Head of caudate nucleus (tissue), 42 donors: Measurements from ENCODE around the gene ZNF143.
"Not testable (repeated sequence)": the region's sequence is repeated elsewhere in the genome, so short reads cannot be mapped to it uniquely, and the experiment has no call there.

Experiments used
- DNase-seq, 42 donors: peaks; one replicate each; pipeline versions ENCODE4 v3.0.0 to v3.0.0-alpha.2; 2020 to 2021; ENCODE audit warnings: mixed read lengths in 7 of 42
- intact Hi-C: fragments of 100-400 bp; cut with DNase I; formaldehyde crosslinking; loops from one replicate; pipeline ENCODE4 v1.15.0; 2022

Gene ZNF143

DNA sequence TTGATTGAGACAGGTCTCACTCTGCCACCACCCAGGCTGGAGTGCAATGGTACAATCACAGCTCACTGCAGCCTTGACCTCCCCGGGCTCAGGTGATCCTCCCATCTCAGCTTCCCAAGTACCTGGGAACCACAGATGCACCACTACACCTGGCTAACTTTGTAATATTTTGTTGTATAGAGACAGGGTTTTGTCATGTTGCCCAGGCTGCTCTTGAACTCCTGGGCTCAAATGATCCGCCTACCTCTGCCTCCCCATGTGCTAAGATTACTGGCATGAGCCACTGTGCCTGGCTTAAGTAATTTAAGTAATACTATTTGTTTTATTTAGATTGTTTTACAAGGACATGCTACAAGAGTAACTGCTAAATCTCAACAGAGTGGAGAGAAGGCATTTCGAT, 33.5 kb downstream of the ZNF143 start:
- no peak for DNase-seq
- intact Hi-C loops = no loop called here

DNA sequence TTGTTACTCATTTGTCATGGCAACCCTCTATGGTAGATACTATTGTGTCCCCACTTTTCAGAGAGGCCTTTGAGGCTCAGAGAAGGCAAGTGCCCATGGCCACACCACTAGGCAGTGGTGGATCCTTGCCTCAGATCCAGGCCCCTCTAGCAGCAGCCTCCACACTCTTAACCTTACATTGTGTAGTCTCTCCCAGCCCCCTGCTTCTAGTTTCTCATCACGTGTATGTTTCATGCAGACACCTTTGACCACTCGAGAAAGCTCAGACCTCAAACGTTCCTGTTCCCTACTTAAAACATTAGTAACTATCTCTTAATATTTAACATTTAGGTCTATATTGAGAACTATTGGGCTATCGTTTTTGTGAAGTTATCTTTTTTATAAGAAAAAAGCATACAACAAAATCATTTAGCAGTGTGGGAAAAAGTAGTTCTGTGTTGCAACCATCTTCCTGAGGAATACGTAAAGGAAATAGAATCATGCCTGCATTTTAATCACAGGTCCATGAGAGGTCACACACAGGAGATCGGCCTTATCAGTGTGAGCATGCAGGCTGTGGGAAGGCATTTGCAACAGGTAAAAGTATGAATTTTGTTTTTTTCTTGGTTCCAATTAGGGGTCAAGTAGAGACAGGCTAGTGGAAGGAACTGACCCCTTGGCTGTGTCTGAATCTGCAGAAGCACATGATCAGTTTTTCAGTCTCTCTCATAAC, 35.1 kb downstream of the ZNF143 start:
- intact Hi-C loops = no loop called here
- DNase-seq = no peak

DNA sequence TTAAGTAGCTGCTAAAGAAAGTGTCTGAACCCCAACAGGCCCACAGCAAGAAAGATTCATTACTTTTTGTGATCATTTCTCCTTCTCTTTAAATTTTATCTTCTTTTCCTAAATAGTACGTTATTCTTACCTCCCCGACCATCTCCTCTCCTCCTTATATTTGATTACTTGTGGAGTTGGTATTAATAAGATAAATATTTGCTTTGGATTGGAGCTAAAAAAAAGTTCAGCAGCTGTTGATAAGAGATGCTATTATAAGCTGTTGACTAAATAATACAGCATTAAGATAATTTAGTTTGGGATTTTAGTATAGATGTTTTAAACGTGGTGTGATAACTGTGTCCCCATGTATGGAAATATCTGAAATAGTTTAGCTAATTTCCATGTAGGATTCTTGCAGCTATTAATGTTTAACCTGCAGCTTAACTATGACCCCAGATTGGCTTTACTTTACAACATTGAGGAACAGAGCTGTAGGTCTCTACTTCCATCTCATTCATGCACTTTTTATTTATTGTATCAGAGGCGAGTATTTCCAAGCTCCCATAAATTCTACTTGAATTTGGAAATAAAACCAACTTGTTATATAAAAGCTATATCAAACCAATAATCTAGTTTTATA, 37.8 kb downstream of the ZNF143 start:
- intact Hi-C loops = no loop called here
- no peak for DNase-seq

DNA sequence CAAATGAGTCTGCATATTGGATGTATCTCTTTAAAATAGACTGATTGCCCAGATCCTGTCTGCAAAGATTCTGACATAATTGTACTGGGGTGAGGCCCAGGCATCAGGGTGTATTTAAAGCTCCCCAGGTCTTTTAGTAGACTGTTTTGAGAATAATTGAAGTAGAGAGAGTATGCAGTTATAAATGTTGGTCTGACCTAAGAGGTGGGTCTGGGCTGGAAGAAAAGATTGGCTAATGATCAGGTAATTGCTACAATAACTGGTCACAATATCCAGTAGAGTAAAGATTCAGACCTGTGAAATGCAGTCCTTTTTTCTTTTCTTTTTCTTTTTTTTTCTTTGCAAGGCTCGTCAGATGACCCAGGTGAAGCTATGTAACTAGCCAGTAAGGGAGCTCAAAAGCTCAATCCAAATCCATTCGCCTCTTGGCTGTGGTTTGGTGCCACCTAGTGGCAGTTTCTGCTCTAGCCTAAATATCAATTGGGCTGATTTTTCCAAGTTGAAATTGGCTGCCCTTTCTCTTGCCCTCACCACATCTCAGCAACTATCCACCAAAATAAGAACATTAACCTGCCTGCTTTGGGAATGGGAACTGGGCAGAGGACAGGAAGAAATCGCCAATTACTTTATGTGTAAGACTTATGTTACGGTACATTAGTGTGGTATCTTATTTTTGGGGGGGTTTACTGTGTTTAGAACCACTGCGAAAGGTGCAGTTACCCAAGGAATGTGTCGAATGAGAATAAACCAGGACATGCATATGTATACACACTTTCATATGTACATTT, 45.9 kb downstream of the ZNF143 start:
- DNase-seq = peak; percentile 30 to 92 (median 76)
- intact Hi-C loops = no loop called here

DNA sequence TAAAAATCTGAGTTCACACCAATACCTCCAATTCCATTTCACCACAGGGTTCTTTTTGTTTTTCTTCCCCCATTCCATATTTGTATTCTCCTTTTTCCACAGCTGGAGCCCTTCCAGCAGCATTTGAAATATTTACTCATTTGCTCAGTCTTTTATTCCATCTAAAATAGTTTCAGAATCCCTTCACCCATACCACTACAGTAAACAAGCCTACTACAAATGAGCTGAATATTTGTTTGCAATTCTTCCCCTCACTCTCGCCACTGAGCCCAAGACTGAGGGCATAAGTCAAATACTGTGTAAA, 46.4 kb downstream of the ZNF143 start:
- DNase-seq = peak in 1 of 42 donors; percentile 22
- intact Hi-C loops = no loop called here

DNA sequence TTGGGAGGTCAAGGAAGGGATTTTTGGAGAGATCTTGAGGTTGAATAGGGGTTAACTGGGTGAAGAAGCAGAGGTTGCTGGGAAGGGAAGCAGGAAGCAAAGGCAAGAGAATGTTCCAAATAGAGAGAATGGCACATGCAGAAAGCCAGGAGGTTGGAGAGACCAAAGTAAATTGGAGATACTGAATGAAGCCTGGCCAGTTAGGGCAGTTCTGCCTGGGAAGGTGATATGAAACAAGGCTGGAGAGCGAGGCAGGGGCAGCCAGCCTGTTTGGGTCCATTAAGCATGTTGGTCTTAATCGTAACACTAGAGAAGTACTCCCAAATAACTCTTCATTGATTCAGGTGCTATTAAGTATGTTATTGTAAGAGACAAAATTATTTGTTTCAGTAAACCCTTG, 48.2 kb downstream of the ZNF143 start:
- DNase-seq = no peak
- intact Hi-C loops = no loop called here

DNA sequence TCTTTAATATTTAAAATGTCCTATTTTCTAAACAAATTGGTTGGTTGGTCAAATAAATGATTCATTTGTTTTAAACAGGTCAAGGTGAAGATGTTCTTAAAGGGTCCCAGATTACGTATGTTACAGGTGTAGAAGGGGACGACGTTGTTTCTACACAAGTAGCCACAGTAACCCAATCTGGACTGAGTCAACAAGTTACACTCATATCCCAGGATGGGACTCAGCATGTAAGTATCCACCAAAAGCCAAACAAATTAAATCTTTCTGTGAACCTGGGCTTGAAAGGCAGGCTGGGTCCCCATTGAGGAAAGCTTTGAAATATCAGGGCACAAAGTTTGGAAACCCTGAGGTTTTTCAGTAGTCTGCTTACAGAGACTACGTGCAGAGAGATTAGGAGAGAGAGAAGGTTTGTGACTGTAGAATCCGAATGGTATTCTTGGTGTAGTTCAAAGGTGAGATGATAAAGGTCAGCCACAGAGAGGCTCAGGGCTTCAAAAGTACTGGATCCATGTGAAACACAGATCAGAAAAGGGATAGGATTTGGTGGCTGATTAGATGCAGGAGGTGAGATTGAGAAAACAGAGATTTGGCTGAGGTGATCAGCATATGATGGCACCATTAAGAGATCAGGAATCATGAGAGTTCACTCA, 51.7 kb downstream of the ZNF143 start:
- DNase-seq = no peak
- intact Hi-C loops = no loop called here

DNA sequence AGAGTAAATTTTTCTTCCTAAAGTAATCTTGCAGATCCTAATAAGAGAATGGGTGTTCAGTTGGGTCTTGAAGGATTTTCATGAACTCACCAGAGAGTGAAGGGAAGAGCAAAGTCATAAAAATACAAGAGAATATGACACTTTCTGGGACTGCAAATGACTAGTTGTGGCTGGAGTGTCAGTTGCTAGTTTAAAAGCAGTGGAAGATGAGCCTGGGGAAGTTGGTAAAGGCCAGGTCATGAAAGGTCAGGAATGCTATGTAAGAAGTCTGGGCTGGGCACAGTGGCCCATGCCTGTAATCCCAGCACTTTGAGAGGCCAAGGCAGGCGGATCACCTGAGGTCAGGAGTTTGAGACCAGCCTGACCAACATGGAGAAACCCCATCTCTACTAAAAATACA, 53.8 kb downstream of the ZNF143 start:
- intact Hi-C loops = not testable (repeated sequence)
- DNase-seq = peak in 1 of 42 donors; percentile 4

DNA sequence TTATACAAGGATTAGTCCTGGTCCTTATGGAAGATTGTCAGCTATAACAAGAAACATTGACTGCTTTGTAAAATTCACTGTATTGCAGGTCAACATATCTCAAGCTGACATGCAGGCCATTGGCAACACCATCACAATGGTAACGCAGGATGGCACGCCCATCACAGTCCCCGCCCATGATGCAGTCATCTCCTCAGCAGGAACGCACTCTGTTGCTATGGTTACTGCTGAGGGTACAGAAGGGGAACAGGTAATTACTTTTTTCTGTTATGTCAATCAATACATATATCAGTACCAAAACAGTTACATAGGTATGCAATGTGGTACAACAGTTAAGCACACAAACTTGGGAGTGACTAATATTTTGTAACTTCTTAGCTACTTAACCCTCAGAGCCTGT, 55.3 kb downstream of the ZNF143 start:
- intact Hi-C loops = no loop called here

DNA sequence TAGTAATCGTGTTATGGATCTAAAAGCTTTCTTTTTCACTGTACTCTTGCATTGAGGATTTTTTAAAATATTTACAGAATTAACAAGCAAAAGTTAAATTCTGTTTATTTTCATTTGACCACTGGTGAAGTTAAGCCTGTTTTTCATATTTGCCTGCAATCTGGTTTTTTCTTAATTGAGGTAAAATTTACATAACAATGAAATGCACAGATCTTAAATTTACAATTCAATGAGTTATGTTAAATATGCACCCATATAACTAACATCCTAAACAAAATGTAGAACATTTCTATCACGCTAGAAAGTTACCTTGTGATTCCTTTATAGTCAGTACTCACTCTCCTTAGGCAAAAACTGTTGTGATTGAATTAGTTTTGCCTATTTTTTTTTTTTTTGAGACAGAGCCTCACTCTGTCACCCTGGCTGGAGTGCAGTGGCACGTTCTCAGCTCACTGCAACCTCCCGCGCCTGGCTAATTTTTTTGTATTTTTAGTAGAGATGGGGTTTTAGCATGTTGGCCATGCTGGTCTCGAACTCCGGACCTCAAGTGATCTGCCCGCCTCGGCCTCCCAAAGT, 58.1 kb downstream of the ZNF143 start:
- intact Hi-C loops = no loop called here
- no peak for DNase-seq

More for the DNA sequence above, 55.3 kb downstream of the ZNF143 start:
- DNase-seq = no peak

DNA sequence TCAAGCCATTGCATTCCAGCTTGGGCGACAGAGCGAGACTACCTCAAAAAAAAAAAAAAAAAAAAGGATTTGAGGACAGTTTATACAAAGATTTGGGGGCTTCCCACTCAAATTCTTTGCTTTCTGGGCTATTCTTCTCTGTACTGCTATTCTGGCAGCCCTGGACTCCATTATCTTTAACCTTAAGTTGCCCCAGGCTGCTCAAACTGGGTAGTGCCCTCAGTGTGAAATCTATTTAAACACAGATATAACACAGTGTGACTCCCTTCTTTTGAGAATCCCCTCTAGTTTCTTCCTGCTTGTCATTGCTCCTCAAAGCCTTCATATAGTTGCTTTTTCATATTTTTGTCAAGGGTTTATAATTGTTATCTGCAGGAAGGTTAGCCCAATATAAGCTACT, 63.2 kb downstream of the ZNF143 start:
- no peak for DNase-seq
- intact Hi-C loops = no loop called here

DNA sequence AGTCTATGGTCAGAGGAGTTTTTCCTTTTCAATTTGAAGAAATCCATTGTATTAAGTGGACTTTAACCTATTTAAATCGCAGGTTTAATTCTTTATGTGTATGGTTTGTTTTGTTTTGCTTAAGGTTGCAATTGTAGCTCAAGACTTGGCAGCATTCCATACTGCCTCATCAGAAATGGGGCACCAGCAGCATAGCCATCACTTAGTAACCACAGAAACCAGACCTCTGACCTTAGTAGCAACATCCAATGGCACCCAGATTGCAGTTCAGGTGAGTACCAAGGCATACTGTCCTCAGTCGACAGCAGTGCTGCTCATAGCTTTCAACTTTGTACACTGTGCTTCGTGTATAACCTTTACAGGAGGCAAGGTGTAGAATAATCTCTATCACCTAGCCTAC, 64.3 kb downstream of the ZNF143 start:
- no peak for DNase-seq
- intact Hi-C loops = no loop called here

DNA sequence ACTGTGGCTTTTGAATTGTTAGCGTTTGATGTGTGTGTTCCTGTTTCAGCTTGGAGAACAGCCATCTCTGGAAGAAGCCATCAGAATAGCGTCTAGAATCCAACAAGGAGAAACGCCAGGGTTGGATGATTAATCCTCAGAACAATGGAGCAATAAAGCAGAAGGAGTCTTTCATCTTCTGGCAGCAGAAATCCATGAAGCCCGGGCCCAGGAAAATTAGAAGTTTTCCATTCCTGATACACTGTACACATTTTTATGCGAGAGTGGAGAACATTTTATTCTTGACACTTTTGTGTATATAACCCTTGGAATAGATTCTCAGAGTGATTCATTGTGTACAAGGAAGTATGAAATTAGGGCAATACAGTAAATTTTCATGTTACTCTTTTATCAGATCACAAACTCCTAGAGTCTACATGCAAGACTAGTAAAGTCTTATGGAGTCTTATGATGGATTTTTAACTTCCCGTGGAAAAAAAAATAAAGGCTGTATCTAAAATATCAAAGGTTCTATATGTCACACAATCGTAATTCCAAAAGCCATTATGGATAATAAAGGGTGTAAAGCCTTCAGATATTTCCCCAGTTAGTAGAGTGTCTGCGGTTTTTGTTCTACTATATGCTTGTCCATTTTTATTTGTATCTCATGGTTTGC, 66.8 kb downstream of the ZNF143 start:
- peak in 2 of 42 donors; percentile 3 to 42 for DNase-seq
- intact Hi-C loops = no loop called here

DNA sequence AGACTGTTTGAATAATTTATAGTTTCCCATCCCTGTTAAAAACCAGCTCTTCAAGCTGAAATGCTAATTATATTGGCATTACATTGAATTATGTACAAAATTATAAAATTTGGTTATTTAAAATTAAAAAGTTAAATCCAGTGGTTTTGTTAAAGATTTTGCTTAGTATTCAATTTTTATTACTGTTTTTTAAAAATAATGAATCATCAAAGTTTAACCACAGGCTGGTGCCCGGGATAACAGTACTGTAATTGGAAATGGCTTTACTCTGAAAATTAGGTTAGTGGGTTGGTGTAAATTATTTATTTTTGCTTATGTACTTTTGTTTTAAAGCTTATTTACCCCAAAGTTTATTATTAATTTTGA, 67.3 kb downstream of the ZNF143 start:
- intact Hi-C loops = no loop called here
- no peak for DNase-seq

DNA sequence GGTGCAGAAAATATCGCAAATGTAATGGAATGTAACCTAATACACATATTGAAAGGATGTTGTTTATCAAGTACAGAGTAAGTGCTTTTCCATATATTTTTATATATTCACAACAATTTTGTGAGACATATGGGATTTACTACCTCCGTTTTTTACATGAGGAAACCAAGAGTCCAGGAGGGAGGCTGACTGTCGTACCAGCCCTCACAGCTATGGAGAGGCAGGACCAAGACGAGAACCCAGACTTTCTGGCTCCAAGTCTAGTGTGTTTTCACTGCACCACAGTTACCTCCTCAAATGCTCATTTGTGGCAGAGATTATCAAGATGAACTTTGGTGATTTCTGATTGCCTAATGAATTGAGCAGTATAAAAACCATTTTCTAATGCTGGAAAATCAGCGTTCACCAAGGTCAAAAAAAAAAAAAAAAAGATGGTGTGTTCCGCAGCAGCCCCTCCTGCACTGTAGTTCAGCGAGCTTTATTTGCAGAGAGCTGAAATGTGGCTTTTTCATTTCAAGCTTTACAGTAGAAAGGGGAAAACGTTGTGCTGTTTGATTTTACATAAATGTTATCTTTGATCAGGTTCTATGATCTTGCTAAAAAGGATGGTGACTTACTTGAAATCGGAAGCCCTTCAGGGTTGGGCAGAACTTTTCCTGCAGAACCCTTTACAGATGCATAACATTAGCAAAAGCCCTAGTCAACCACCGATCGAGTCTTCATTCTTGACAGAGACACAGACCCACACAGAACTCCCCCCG, 67.9 kb downstream of the ZNF143 start:
- intact Hi-C loops = no loop called here
- DNase-seq = no peak

DNA sequence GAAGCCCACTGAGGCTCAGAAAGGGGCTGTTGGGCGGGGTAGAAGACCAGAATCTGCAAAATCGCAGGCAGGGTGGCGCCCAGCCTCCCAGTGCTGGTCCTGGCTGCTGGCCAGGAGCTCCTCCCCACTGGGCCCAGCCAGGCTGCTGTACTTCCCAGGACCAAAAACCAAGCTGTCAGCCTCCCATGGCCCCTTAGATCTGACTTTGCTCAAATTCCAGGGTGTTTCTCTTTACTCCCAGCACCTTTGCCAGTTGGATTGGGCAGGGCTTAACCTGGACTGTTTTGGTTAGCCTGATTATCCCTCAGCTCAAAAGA, 68.5 kb downstream of the ZNF143 start:
- DNase-seq = no peak
- intact Hi-C loops = no loop called here

DNA sequence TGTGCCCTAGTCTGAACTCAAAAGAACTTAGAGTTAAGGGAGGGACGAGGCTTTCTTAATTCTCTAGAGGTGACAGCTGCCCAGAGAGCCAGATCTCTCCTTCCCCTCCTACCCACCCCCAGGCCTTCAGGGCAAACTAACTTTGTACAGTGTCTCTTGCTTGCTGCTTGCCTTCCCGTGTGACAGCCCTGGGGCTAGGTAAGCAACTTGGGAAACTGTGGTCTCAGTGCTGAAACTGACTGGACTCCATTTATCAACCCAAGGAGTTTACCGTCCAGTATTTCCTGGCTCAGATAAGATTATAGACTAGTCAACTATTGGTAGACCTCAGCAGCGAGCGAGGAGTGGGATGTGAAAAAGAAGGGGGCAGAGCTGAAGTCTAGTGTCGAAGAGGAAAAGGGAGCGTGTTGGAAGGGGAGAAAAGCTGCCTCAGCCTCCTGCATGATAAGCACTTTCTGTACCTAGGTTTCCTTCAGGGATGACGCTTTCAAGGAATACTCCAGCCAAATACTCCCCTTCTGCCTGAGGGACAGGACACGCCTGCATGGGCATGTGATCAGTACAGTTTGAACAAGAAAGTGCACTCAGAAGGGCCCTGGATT, 69.3 kb downstream of the ZNF143 start:
- intact Hi-C loops = no loop called here
- no peak for DNase-seq

DNA sequence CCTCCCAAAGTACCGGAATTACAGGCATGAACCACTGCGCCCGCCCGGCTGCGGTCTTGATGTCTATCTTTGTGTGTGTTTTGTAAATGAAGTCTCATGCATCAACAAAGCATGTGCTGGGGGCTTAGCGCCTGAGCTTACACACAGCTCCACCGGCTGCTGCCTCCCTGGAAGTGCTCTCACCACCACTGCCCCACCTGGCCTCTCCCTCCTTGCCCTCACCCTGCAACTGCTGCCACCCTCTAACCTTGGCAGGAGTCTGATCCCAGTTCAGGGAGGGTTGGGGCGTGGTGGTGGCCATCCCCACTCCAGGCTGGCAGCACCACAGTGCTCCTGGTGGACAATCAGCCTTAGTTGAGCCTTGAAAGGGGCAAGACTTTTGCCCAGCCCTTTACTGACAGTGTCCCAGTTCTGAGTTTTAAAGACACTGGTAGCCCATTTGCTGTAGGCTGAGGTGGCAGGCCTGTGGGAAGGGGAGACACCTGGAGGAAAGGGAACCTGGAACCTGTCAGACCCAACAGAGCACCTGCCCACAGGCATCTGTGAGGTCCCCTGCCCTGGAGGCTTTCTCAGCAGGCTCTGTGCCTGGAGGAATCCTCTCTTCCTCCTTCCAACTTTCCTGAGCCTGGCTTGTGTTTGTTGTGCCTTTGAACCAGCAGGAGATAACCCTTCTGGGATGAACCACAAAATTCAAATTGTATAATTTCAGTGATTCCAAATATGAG, 70.3 kb downstream of the ZNF143 start:
- intact Hi-C loops = no loop called here

More for the DNA sequence above, 70.3 kb downstream of the ZNF143 start:
- no peak for DNase-seq
